Measurements from ENCODE around the gene PAMR1.
"Not testable (repeated sequence)": the region's sequence is repeated elsewhere in the genome, so short reads cannot be mapped to it uniquely, and the experiment has no call there.

Gene PAMR1

GRCh38 chr11:35550374-35551036 is 25.1 kb upstream of the PAMR1 start:
- H3K4me3 Mint-ChIP-seq, result no peak overlapping the region
- H3K4me1 Mint-ChIP-seq, result peaks cover 14% of the 10 kb centered on the region
- no peak overlapping the region for H3K27ac Mint-ChIP-seq
- no peaks in the 10 kb centered on the region for H3K36me3 Mint-ChIP-seq
- no peak for ATAC-seq
- peaks cover 37% of the 10 kb centered on the region for H3K27me3 Mint-ChIP-seq
- peaks cover 7% of the 10 kb centered on the region for H3K9me3 Mint-ChIP-seq

GRCh38 chr11:35549787-35550186 is 24.4 kb upstream of the PAMR1 start:
- Mint-ChIP-seq H3K27me3 (peaks cover 33% of the 10 kb centered on the region), H3K36me3 (no peaks in the 10 kb centered on the region), H3K27ac (no peak overlapping the region), H3K4me1 (peaks cover 14% of the 10 kb centered on the region), H3K4me3 (no peak overlapping the region), H3K9me3 (peaks cover 7% of the 10 kb centered on the region)
- ATAC-seq, result no peak

- peaks cover 25% of the 10 kb centered on the region for H3K27me3 Mint-ChIP-seq
- no peak overlapping the region for H3K27ac Mint-ChIP-seq
- H3K4me1 Mint-ChIP-seq, result peaks cover 14% of the 10 kb centered on the region
- ATAC-seq, result no peak
- H3K36me3 Mint-ChIP-seq, result no peaks in the 10 kb centered on the region
- no peak overlapping the region for H3K4me3 Mint-ChIP-seq
- H3K9me3 Mint-ChIP-seq, result peaks cover 7% of the 10 kb centered on the region
These were observed 23.6 kb upstream of the PAMR1 start for GRCh38 chr11:35548925-35549561.

- not testable (repeated sequence) for ATAC-seq, H3K4me3 Mint-ChIP-seq
These were observed 22.6 kb upstream of the PAMR1 start for GRCh38 chr11:35547995-35548394.

GRCh38 chr11:35546317-35546716 is 20.9 kb upstream of the PAMR1 start:
- H3K36me3 Mint-ChIP-seq, result no peaks in the 10 kb centered on the region
- peaks cover 10% of the 10 kb centered on the region for H3K27me3 Mint-ChIP-seq
- H3K4me3 Mint-ChIP-seq, result no peak overlapping the region
- ATAC-seq, result no peak
- H3K9me3 Mint-ChIP-seq, result peaks cover 7% of the 10 kb centered on the region
- peaks cover 14% of the 10 kb centered on the region for H3K4me1 Mint-ChIP-seq
- H3K27ac Mint-ChIP-seq, result no peak overlapping the region

More at GRCh38 chr11:35547995-35548394, 22.6 kb upstream of the PAMR1 start:
- H3K9me3 Mint-ChIP-seq, H3K27ac Mint-ChIP-seq, H3K36me3 Mint-ChIP-seq: not testable (repeated sequence)
- Mint-ChIP-seq H3K4me1 (peaks cover 14% of the 10 kb centered on the region), H3K27me3 (peaks cover 19% of the 10 kb centered on the region)

- Mint-ChIP-seq H3K9me3 (peaks cover 7% of the 10 kb centered on the region), H3K27me3 (peaks cover 4% of the 10 kb centered on the region), H3K4me1 (peaks cover 14% of the 10 kb centered on the region), H3K27ac (no peak overlapping the region), H3K4me3 (no peak overlapping the region), H3K36me3 (no peaks in the 10 kb centered on the region)
- no peak for ATAC-seq
These were observed 20.1 kb upstream of the PAMR1 start for GRCh38 chr11:35545391-35546003.

- Mint-ChIP-seq H3K36me3 (no peaks in the 10 kb centered on the region), H3K4me1 (peaks cover 14% of the 10 kb centered on the region), H3K27me3 (peaks cover 6% of the 10 kb centered on the region), H3K9me3 (peaks cover 7% of the 10 kb centered on the region), H3K4me3 (no peak overlapping the region), H3K27ac (no peak overlapping the region)
- no peak for ATAC-seq
These were observed 18.1 kb upstream of the PAMR1 start for GRCh38 chr11:35543481-35543880.

- no peak for ATAC-seq
- Mint-ChIP-seq H3K27me3 (peaks cover 23% of the 10 kb centered on the region), H3K4me1 (peaks cover 9% of the 10 kb centered on the region), H3K9me3 (no peaks in the 10 kb centered on the region), H3K27ac (no peak overlapping the region), H3K4me3 (no peak overlapping the region), H3K36me3 (no peaks in the 10 kb centered on the region)
These were observed 16.4 kb upstream of the PAMR1 start for GRCh38 chr11:35541621-35542375.

- Mint-ChIP-seq H3K9me3 (no peaks in the 10 kb centered on the region), H3K4me1 (no peaks in the 10 kb centered on the region), H3K27me3 (peaks cover 28% of the 10 kb centered on the region), H3K27ac (no peak overlapping the region), H3K36me3 (no peaks in the 10 kb centered on the region), H3K4me3 (no peak overlapping the region)
- ATAC-seq, result no peak
These were observed 15.1 kb upstream of the PAMR1 start for GRCh38 chr11:35540526-35540925.

- Mint-ChIP-seq H3K4me3 (no peak overlapping the region), H3K27ac (no peak overlapping the region), H3K4me1 (no peaks in the 10 kb centered on the region), H3K27me3 (peaks cover 28% of the 10 kb centered on the region), H3K36me3 (no peaks in the 10 kb centered on the region), H3K9me3 (no peaks in the 10 kb centered on the region)
- no peak for ATAC-seq
These were observed 14.4 kb upstream of the PAMR1 start for GRCh38 chr11:35539781-35540281.

- no peak for ATAC-seq
- Mint-ChIP-seq H3K36me3 (no peaks in the 10 kb centered on the region), H3K4me1 (no peaks in the 10 kb centered on the region), H3K9me3 (no peaks in the 10 kb centered on the region), H3K4me3 (no peak overlapping the region), H3K27me3 (peaks cover 28% of the 10 kb centered on the region), H3K27ac (no peak overlapping the region)
These were observed 13.8 kb upstream of the PAMR1 start for GRCh38 chr11:35539256-35539655.

- Mint-ChIP-seq H3K36me3 (no peaks in the 10 kb centered on the region), H3K9me3 (no peaks in the 10 kb centered on the region), H3K4me1 (no peaks in the 10 kb centered on the region), H3K27me3 (peaks cover 28% of the 10 kb centered on the region), H3K27ac (no peak overlapping the region), H3K4me3 (no peak overlapping the region)
- ATAC-seq, result no peak
These were observed 11.1 kb upstream of the PAMR1 start for GRCh38 chr11:35536470-35536869.

- Mint-ChIP-seq H3K27ac (no peak overlapping the region), H3K4me3 (no peak overlapping the region), H3K4me1 (no peaks in the 10 kb centered on the region), H3K9me3 (no peaks in the 10 kb centered on the region), H3K36me3 (no peaks in the 10 kb centered on the region), H3K27me3 (peaks cover 34% of the 10 kb centered on the region)
- no peak for ATAC-seq
These were observed 5.8 kb upstream of the PAMR1 start for GRCh38 chr11:35531246-35531645.

GRCh38 chr11:35529971-35530495 is 4.6 kb upstream of the PAMR1 start:
- H3K27me3 Mint-ChIP-seq, result peaks cover 46% of the 10 kb centered on the region
- H3K9me3 Mint-ChIP-seq, result no peaks in the 10 kb centered on the region
- no peak for ATAC-seq
- H3K4me3 Mint-ChIP-seq, result no peak overlapping the region
- no peaks in the 10 kb centered on the region for H3K4me1 Mint-ChIP-seq
- H3K27ac Mint-ChIP-seq, result no peak overlapping the region
- H3K36me3 Mint-ChIP-seq, result no peaks in the 10 kb centered on the region

- no peaks in the 10 kb centered on the region for H3K9me3 Mint-ChIP-seq
- no peak overlapping the region for H3K27ac Mint-ChIP-seq
- H3K4me1 Mint-ChIP-seq, result no peaks in the 10 kb centered on the region
- no peak overlapping the region for H3K4me3 Mint-ChIP-seq
- no peak for ATAC-seq
- peaks cover 79% of the 10 kb centered on the region for H3K27me3 Mint-ChIP-seq
- H3K36me3 Mint-ChIP-seq, result no peaks in the 10 kb centered on the region
These were observed 965 bp upstream of the PAMR1 start for GRCh38 chr11:35526370-35526792.

Data from stimulated activated memory B cell treated with anti-CD40 and anti-IgM and Interleukin-4, amounts not matched to agents 10 μg/mL and 1 μg/mL and 100 μg/mL, for 72 hours (primary cell).